KMS-11 (cell line): ENCODE results near the gene RSF1.

ENCODE experiments used
- H2AFZ ChIP-seq: fragments of 200-600 bp; sonication (generic); 2 replicates; pipeline ENCODE4 v1.6.1; 2016; ENCODE audit warnings: antibody characterized with exemption, mixed run types, low read depth
- H3K27ac ChIP-seq: fragments of 200-600 bp; sonication (generic); 2 replicates; pipeline ENCODE4 v1.6.1; 2016; ENCODE audit warnings: mild to moderate bottlenecking, mixed run types
- H3K27me3 ChIP-seq: fragments of 200-600 bp; sonication (generic); 2 replicates; pipeline ENCODE4 v1.6.1; 2017; ENCODE audit warnings: mild to moderate bottlenecking, low read depth, mixed run types, moderate library complexity; ENCODE audit not compliant: insufficient read depth
- H3K36me3 ChIP-seq: fragments of 200-600 bp; sonication (generic); 2 replicates; pipeline ENCODE4 v1.6.1; 2017; ENCODE audit warnings: mild to moderate bottlenecking, mixed run types; ENCODE audit not compliant: insufficient read depth
- H3K4me1 ChIP-seq: fragments of 200-600 bp; sonication (generic); 2 replicates; pipeline ENCODE4 v1.6.1; 2016; ENCODE audit warnings: mild to moderate bottlenecking, low read depth, mixed run types; ENCODE audit not compliant: poor library complexity, severe bottlenecking
- H3K4me2 ChIP-seq: fragments of 200-600 bp; sonication (generic); 2 replicates; pipeline ENCODE4 v1.7.0; 2016; ENCODE audit warnings: mild to moderate bottlenecking, mixed run types
- H3K4me3 ChIP-seq: fragments of 200-600 bp; sonication (generic); IDR thresholded peaks from 2 replicates; pipeline ENCODE4 v1.6.1; 2017; ENCODE audit warnings: low read depth, low read length, mixed read lengths; ENCODE audit not compliant: insufficient read depth
- H3K79me2 ChIP-seq: fragments of 200-600 bp; sonication (generic); 2 replicates; pipeline ENCODE4 v1.6.1; 2016; ENCODE audit warnings: low read depth, mixed run types; ENCODE audit not compliant: insufficient read depth
- H3K9ac ChIP-seq: fragments of 200-600 bp; sonication (generic); 2 replicates; pipeline ENCODE4 v1.6.1; 2016; ENCODE audit warnings: mild to moderate bottlenecking, mixed run types
- H4K20me1 ChIP-seq: fragments of 200-600 bp; sonication (generic); 2 replicates; pipeline ENCODE4 v1.6.1; 2016; ENCODE audit warnings: mild to moderate bottlenecking, mixed run types; ENCODE audit not compliant: insufficient read depth
- TF ChIP-seq, protein P1 (sequence below): fragments of 200-600 bp; sonication (generic); conservative IDR thresholded peaks from 2 replicates; pipeline ENCODE4 v1.6.1; 2017; ENCODE audit warnings: low read depth, mild to moderate bottlenecking, antibody characterized with exemption, low read length, moderate library complexity, mixed read lengths

Gene RSF1

DNA sequence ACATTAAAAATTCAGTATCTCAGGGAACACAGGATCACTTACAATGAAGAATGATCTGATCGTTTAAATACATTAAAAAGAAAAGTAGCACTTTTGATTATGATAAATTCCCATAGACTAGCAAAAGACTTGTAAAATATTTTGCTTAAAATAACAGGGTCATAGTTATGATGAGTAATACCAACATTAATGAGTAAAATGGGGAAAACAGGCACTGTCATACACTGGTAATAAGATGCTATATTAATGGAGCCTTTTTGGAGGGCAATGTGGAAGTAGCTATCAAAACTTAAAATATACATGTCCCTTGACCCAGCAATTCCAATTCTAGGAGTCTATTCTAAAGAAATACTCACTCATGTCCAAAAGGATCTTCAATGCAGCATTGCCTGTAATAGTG, 121.1 kb downstream of the RSF1 start:
- Histone ChIP-seq H3K27ac (no peak overlapping the region), H3K4me3 (no peak overlapping the region), H4K20me1 (no peaks in the 10 kb centered on the region), H3K4me1 (no peaks in the 10 kb centered on the region), H3K79me2 (no peaks in the 10 kb centered on the region), H3K27me3 (no peaks in the 10 kb centered on the region), H2AFZ (no peak overlapping the region), H3K9ac (no peak overlapping the region), H3K4me2 (no peak overlapping the region), H3K36me3 (no peaks in the 10 kb centered on the region)
- TF ChIP-seq, protein P1, sequence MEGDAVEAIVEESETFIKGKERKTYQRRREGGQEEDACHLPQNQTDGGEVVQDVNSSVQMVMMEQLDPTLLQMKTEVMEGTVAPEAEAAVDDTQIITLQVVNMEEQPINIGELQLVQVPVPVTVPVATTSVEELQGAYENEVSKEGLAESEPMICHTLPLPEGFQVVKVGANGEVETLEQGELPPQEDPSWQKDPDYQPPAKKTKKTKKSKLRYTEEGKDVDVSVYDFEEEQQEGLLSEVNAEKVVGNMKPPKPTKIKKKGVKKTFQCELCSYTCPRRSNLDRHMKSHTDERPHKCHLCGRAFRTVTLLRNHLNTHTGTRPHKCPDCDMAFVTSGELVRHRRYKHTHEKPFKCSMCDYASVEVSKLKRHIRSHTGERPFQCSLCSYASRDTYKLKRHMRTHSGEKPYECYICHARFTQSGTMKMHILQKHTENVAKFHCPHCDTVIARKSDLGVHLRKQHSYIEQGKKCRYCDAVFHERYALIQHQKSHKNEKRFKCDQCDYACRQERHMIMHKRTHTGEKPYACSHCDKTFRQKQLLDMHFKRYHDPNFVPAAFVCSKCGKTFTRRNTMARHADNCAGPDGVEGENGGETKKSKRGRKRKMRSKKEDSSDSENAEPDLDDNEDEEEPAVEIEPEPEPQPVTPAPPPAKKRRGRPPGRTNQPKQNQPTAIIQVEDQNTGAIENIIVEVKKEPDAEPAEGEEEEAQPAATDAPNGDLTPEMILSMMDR: no peak

- no peaks in the 10 kb centered on the region for H3K79me2 ChIP-seq
Measured at GRCh38 chr11:77698896-77699295, 121.6 kb downstream of the RSF1 start.

DNA sequence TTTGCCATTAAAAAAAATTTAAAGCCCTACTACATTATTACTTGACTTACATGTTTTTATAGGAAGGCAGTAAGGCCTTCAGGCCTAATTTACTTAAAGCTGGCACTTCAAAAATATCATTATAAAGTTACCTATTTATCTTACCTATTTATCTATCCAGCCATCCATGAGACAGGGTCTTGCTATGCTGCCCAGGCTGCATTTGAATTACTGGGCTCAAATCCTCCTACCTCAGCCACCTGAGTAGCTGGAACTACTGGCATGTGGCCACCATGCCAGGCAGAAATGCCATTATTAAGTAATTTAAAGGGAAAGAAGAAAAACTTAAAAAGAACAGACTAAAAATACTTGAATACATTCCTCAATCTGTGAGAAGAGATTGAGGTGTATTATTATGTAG, 122.7 kb downstream of the RSF1 start:
- no peak overlapping the region for H2AFZ ChIP-seq
- no peak overlapping the region for H3K4me2 ChIP-seq
- no peaks in the 10 kb centered on the region for H3K27me3 ChIP-seq
- no peak overlapping the region for H3K9ac ChIP-seq
- H4K20me1 ChIP-seq: no peaks in the 10 kb centered on the region
- no peaks in the 10 kb centered on the region for H3K36me3 ChIP-seq
- H3K79me2 ChIP-seq: no peaks in the 10 kb centered on the region
- TF ChIP-seq, protein P1: no peak
- no peak overlapping the region for H3K4me3 ChIP-seq
- no peaks in the 10 kb centered on the region for H3K4me1 ChIP-seq
- H3K27ac ChIP-seq: no peak overlapping the region

More at GRCh38 chr11:77698896-77699295, 121.6 kb downstream of the RSF1 start:
- H3K9ac ChIP-seq: no peak overlapping the region
- no peaks in the 10 kb centered on the region for H3K36me3 ChIP-seq
- TF ChIP-seq, protein P1: no peak
- H3K27ac ChIP-seq: no peak overlapping the region
- H3K4me2 ChIP-seq: no peak overlapping the region
- no peaks in the 10 kb centered on the region for H3K27me3 ChIP-seq
- no peaks in the 10 kb centered on the region for H4K20me1 ChIP-seq
- H2AFZ ChIP-seq: no peak overlapping the region
- no peak overlapping the region for H3K4me3 ChIP-seq
- H3K4me1 ChIP-seq: no peaks in the 10 kb centered on the region

DNA sequence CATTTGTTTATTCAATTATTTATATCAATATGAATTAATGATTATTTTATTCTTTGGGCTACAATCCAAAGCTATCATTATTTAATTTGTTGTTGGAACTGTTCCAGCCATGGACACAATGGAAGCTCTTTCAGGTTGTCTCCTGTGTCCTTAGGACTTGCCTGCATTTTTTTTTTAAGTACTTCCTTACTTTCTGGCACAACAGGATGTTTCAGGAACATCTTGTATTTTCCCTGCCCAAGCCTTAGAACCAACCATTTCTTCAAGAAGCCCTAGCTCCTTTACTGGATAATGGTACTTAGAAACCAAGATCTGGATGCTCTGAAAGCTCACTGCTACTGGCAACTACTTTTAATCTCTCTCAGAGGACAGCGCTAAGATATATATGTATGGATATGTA, 125.1 kb downstream of the RSF1 start:
- H4K20me1 ChIP-seq: no peaks in the 10 kb centered on the region
- no peak overlapping the region for H3K27ac ChIP-seq
- no peaks in the 10 kb centered on the region for H3K27me3 ChIP-seq
- no peaks in the 10 kb centered on the region for H3K36me3 ChIP-seq
- H3K9ac ChIP-seq: no peak overlapping the region
- no peak overlapping the region for H3K4me2 ChIP-seq
- TF ChIP-seq, protein P1: no peak
- H2AFZ ChIP-seq: no peak overlapping the region
- H3K79me2 ChIP-seq: no peaks in the 10 kb centered on the region
- no peak overlapping the region for H3K4me3 ChIP-seq
- H3K4me1 ChIP-seq: no peaks in the 10 kb centered on the region
